Activated naive CD4-positive, alpha-beta T cell (primary cell): Measurements from ENCODE around the gene ARHGEF10L.

Experiments
- DNase-seq, 4 experiments: peaks; one replicate each; lab custom pipeline; 2025; lab: John Stamatoyannopoulos, UW

Gene ARHGEF10L

GRCh38 chr1:17520473-17521319, 18.8 kb upstream of the ARHGEF10L start:
- DNase-seq, result no peak

GRCh38 chr1:17521946-17522612, 17.4 kb upstream of the ARHGEF10L start:
- DNase-seq, result no peak

- DNase-seq, result no peak
Observed at GRCh38 chr1:17523321-17524041, 16.0 kb upstream of the ARHGEF10L start.

- DNase-seq, result no peak
Observed at GRCh38 chr1:17524645-17525044, 14.9 kb upstream of the ARHGEF10L start.

GRCh38 chr1:17525996-17526686, 13.4 kb upstream of the ARHGEF10L start:
- no peak for DNase-seq

GRCh38 chr1:17527036-17527914, 12.2 kb upstream of the ARHGEF10L start:
- DNase-seq, result no peak

- no peak for DNase-seq
Observed at GRCh38 chr1:17529381-17529780, 10.1 kb upstream of the ARHGEF10L start.

- DNase-seq, result no peak
Observed at GRCh38 chr1:17531343-17531681, 8.2 kb upstream of the ARHGEF10L start.

GRCh38 chr1:17531682-17532487, 7.6 kb upstream of the ARHGEF10L start:
- DNase-seq, result no peak

GRCh38 chr1:17533201-17533600, 6.3 kb upstream of the ARHGEF10L start:
- no peak for DNase-seq

- DNase-seq, result no peak
Observed at GRCh38 chr1:17535300-17535936, 4.1 kb upstream of the ARHGEF10L start.

- DNase-seq, result no peak
Observed at GRCh38 chr1:17538010-17538409, 1.5 kb upstream of the ARHGEF10L start.

- no peak for DNase-seq
Observed at GRCh38 chr1:17538428-17539117, 925 bp upstream of the ARHGEF10L start.

GRCh38 chr1:17539118-17539476, 401 bp upstream of the ARHGEF10L start:
- DNase-seq, result no peak

GRCh38 chr1:17540255-17541001, 930 bp downstream of the ARHGEF10L start:
- DNase-seq, result no peak

GRCh38 chr1:17542645-17543044, 3.1 kb downstream of the ARHGEF10L start:
- DNase-seq, result no peak

GRCh38 chr1:17544776-17545350, 5.4 kb downstream of the ARHGEF10L start:
- DNase-seq, result no peak

GRCh38 chr1:17545356-17545755, 5.9 kb downstream of the ARHGEF10L start:
- no peak for DNase-seq
